Esophagus muscularis mucosa (tissue), 4 donors: ENCODE measurements around the gene MAP4K1. TPM values are rescaled to one million over a fixed set of nuclear protein-coding genes. Genes with fewer than 3 reads are reported as not detected.
"Not testable (repeated sequence)": the region's sequence is repeated elsewhere in the genome, so short reads cannot be mapped to it uniquely, and the experiment has no call there.

Experiments used
- DNase-seq: peaks from one replicate; pipeline ENCODE4 v3.0.0-alpha.2; 2017; ENCODE audit errors: extremely low spot score
- H3K27ac ChIP-seq, 4 donors: fragments of 200-600 bp; sonication (generic); replicated peaks in 1 of 4; 1 replicate in 3 of 4; 2 replicates in 1 of 4; pipeline ENCODE4 v1.5.1; 2016 to 2019; ENCODE audit warnings: mild to moderate bottlenecking in 1 of 4
- H3K27me3 ChIP-seq, 4 donors: fragments of 200-600 bp; sonication (generic); one replicate each; pipeline versions ENCODE4 v1.5.1 to v1.6.0; 2016 to 2019
- H3K36me3 ChIP-seq, 4 donors: fragments of 200-600 bp; sonication (generic); one replicate each; pipeline ENCODE4 v1.5.1; 2016 to 2019
- H3K4me1 ChIP-seq, 4 donors: fragments of 200-600 bp; sonication (generic); one replicate each; pipeline ENCODE4 v1.5.1; 2016 to 2019
- H3K4me3 ChIP-seq, 4 donors: fragments of 200-600 bp; sonication (generic); 1 replicate in 2 of 4; 2 replicates in 2 of 4; pipeline ENCODE4 v1.5.1; 2016 to 2019; ENCODE audit warnings: mild to moderate bottlenecking in 4 of 4, moderate library complexity in 1 of 4
- H3K9me3 ChIP-seq, 4 donors: fragments of 200-600 bp; sonication (generic); 1 replicate in 3 of 4; 2 replicates in 1 of 4; pipeline ENCODE4 v1.5.1; 2016 to 2019
- EP300 ChIP-seq: sonication (generic); formaldehyde crosslinking; IDR thresholded peaks from one replicate; pipeline ENCODE4 v1.6.1; 2017; ENCODE audit warnings: antibody characterized with exemption
- POLR2A ChIP-seq: fragments of 450-650 bp; IDR thresholded peaks from one replicate; pipeline ENCODE4 v1.6.1; 2017; ENCODE audit warnings: antibody characterized with exemption, moderate library complexity, mild to moderate bottlenecking, low read depth
- POLR2AphosphoS5 ChIP-seq, 2 donors: sonication (generic); formaldehyde crosslinking; IDR thresholded peaks; one replicate each; pipeline ENCODE4 v1.6.1; 2017; ENCODE audit warnings: antibody characterized with exemption in 2 of 2
- WGBS: methylation state at CpG from one replicate; pipeline ENCODE4 v1.1.5; 2018; 5-methylcytosine and 5-hydroxymethylcytosine counted together
- intact Hi-C: fragments of 100-400 bp; cut with DNase I; formaldehyde crosslinking; loops from one replicate; pipeline ENCODE4 v1.15.1; 2023
- total RNA-seq, 4 donors: library from RNA; depleted of rRNA; stranded (reverse); fragments of >200 nt; gene quantifications; one replicate each; pipeline versions ENCODE4 v1.1.0 to v1.2.1, GENCODE V29; 2016
- TF ChIP-seq, protein P1 (sequence below), 3 experiments: fragments of 200-600 bp in 2 of 3; fragments of 450-650 bp in 1 of 3; sonication (generic) in 2 of 3; IDR thresholded peaks; one replicate each; pipeline ENCODE4 v1.5.1; 2017 to 2019; ENCODE audit warnings: antibody characterized with exemption in 3 of 3, mild to moderate bottlenecking in 2 of 3, moderate library complexity in 1 of 3

The MAP4K1 gene
- total RNA-seq, 4 donors from 2014 or later: 1.2 to 4.5 (median 3.1) TPM

DNA sequence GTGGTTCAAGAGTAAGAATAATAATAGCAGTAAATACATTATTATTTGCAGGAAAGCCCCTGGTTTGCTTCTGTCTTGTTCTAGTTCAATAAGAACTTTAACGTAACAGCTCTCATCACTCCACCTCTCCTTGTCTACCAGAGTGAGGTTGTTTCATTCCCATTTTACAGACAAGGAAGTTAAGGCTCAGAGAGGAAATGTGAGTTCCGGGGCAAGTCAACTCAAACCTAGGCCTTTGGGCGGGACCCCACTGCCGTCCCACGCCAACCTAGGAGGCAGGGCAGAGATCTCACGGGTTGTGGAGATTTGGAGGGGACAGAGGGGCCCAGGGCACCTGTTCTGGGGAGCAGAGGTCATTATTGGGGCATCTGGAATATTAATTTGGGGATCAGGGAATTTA, 1.5 kb downstream of the MAP4K1 start:
- WGBS: 94% methylated on average over 6 of the region's 6 CpGs
- DNase-seq: no peak
- H3K4me1 ChIP-seq: peaks cover 21 to 31% (median 23%) of the 10 kb centered on the region in 4 donors
- H3K4me3 ChIP-seq: no peak overlapping the region
- peaks cover 11 to 13% (median 12%) of the 10 kb centered on the region in 4 donors for H3K36me3 ChIP-seq
- no peak overlapping the region for H3K27ac ChIP-seq
- intact Hi-C loops: loop anchor here (5.0 kb wide), 1 partner anchor 214 kb away; the partner anchor contains the start of gene FAM98C
- no peaks in the 10 kb centered on the region for H3K27me3 ChIP-seq
- H3K9me3 ChIP-seq: no peaks in the 10 kb centered on the region
- TF ChIP-seq, protein P1, sequence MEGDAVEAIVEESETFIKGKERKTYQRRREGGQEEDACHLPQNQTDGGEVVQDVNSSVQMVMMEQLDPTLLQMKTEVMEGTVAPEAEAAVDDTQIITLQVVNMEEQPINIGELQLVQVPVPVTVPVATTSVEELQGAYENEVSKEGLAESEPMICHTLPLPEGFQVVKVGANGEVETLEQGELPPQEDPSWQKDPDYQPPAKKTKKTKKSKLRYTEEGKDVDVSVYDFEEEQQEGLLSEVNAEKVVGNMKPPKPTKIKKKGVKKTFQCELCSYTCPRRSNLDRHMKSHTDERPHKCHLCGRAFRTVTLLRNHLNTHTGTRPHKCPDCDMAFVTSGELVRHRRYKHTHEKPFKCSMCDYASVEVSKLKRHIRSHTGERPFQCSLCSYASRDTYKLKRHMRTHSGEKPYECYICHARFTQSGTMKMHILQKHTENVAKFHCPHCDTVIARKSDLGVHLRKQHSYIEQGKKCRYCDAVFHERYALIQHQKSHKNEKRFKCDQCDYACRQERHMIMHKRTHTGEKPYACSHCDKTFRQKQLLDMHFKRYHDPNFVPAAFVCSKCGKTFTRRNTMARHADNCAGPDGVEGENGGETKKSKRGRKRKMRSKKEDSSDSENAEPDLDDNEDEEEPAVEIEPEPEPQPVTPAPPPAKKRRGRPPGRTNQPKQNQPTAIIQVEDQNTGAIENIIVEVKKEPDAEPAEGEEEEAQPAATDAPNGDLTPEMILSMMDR (IDR thresholded peaks at IDR 0.05): no peak
- TF ChIP-seq POLR2AphosphoS5 (IDR thresholded peaks at IDR 0.05) (no peak), EP300 (no peak), POLR2A (no peak)

DNA sequence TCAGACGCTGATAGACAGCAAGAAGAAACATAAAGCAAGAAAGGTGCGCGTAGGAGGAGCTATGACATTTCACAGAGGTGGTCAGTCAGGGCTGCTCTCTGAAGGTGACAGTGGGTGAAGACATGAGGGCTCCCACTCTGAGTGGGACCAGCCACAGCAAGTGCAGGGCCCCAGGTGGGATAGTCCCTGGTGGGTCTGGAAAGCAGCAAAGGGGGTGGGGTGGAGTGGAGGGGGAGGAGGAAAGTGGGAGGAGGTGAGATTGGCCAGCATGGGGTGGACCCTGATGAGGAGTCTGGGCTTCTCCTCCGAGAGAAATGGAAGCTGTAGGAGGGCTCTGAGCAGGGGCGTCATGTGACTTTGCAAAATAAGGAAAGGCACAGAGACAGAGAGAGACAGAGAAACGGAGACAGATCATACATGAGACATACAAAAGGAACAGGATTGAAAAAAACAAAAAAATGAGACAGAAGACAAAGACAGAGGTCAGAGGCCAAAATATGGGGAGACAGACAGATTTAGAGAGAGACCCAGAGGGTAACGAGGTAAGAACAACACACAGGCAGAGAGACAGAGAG, 2.7 kb downstream of the MAP4K1 start:
- no peak overlapping the region for H3K4me3 ChIP-seq
- no peak overlapping the region for H3K27ac ChIP-seq
- intact Hi-C loops: loop anchor here (5.0 kb wide), 1 partner anchor 213 kb away; the partner anchor contains the start of gene FAM98C
- no peaks in the 10 kb centered on the region for H3K27me3 ChIP-seq
- no peak for DNase-seq
- peaks cover 0 to 2% (median under 1%) of the 10 kb centered on the region in 4 donors for H3K36me3 ChIP-seq
- 76% methylated on average over 7 of the region's 7 CpGs for whole genome bisulfite sequencing
- TF ChIP-seq POLR2A: no peak
- no peak for TF ChIP-seq EP300
- no peak for TF ChIP-seq POLR2AphosphoS5 (IDR thresholded peaks at IDR 0.05)
- TF ChIP-seq, protein P1 (IDR thresholded peaks at IDR 0.05): no peak
- H3K4me1 ChIP-seq: peaks cover 16 to 21% (median 18%) of the 10 kb centered on the region in 4 donors
- H3K9me3 ChIP-seq: no peaks in the 10 kb centered on the region

DNA sequence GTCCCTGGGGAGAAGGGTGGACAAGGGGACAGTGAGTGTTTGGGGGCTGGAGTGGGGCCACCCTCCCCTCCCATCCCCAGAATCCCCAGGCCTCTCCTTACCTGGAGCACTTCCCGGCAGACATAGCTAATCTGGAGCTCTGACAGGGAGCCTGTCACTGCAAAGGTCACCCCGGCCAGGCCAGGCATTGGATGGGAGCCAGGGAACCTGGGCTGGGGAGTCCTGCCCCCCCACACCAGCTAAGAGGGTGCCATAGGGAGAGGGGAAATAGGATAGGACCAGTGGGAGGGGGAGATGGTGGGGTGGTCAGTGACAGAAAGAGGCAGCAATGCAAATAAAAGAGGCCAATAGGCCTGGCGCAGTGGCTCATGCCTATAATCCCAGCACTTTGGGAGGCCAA, 3.5 kb downstream of the MAP4K1 start:
- intact Hi-C loops: no loop called here

DNA sequence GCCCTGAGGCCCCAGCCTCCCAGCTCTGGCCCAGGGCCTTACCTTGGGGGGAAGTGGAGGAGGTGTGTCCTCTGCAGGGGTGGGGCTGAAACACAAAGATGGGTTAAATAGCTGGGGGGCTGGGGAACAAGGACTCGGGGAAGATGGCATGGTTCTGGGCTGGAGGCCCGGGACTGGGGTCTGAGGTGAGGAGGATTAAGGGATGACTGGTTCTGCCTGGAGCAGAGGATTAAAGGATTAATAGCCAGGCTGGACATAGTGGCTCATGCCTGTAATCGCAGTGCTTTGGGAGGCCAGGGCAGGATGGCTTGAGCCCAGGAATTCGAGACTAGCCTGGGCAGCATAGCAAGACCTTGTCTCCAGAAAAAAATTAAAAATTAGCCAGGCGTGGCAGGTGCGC, 11.6 kb downstream of the MAP4K1 start:
- WGBS: 75% methylated on average over 6 of the region's 6 CpGs
- no peaks in the 10 kb centered on the region for H3K9me3 ChIP-seq
- no peaks in the 10 kb centered on the region for H3K27me3 ChIP-seq
- no peaks in the 10 kb centered on the region for H3K4me1 ChIP-seq
- no peak for DNase-seq
- intact Hi-C loops: loop anchor here (10.0 kb wide), 1 partner anchor 61 kb away; no protein-coding TSS in a partner anchor
- TF ChIP-seq POLR2A (no peak), POLR2AphosphoS5 (IDR thresholded peaks at IDR 0.05) (no peak), EP300 (no peak)
- TF ChIP-seq, protein P1 (IDR thresholded peaks at IDR 0.05): no peak
- no peaks in the 10 kb centered on the region for H3K36me3 ChIP-seq
- H3K4me3 ChIP-seq: no peak overlapping the region
- no peak overlapping the region for H3K27ac ChIP-seq

More for the DNA sequence above, 3.5 kb downstream of the MAP4K1 start:
- no peak overlapping the region for H3K4me3 ChIP-seq
- H3K27ac ChIP-seq: no peak overlapping the region
- H3K27me3 ChIP-seq: no peaks in the 10 kb centered on the region
- H3K9me3 ChIP-seq: no peaks in the 10 kb centered on the region
- peaks cover 10 to 13% (median 11%) of the 10 kb centered on the region in 4 donors for H3K4me1 ChIP-seq
- WGBS: 100% methylated on average over 1 of the region's 3 CpGs
- TF ChIP-seq EP300: no peak
- TF ChIP-seq POLR2A: no peak
- TF ChIP-seq POLR2AphosphoS5 (IDR thresholded peaks at IDR 0.05): no peak
- TF ChIP-seq, protein P1 (IDR thresholded peaks at IDR 0.05): no peak
- DNase-seq: no peak
- H3K36me3 ChIP-seq: no peaks in the 10 kb centered on the region

DNA sequence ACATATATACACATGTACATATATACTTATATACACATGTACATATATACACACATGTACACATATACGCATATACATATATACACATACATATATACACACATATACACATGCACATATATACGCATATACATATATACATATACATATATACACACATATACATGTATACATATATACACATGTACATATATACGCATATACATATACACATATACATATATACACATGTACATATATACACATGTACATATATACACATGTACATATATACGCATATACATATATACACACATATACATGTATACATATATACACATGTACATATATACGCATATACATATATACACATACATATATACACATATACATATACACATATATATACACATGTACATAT, 14.9 kb downstream of the MAP4K1 start:
- H3K36me3 ChIP-seq, H3K9me3 ChIP-seq, H3K27ac ChIP-seq, H3K4me1 ChIP-seq, DNase-seq, H3K4me3 ChIP-seq, H3K27me3 ChIP-seq: not testable (repeated sequence)
- 94% methylated on average over 5 of the region's 5 CpGs for WGBS
- intact Hi-C loops: loop anchor here (10.0 kb wide), 1 partner anchor 58 kb away; no protein-coding TSS in a partner anchor
